ENCODE measurements around the gene KRTAP10-3.
"Not testable (repeated sequence)": the region's sequence is repeated elsewhere in the genome, so short reads cannot be mapped to it uniquely, and the experiment has no call there.

Gene KRTAP10-3

DNA sequence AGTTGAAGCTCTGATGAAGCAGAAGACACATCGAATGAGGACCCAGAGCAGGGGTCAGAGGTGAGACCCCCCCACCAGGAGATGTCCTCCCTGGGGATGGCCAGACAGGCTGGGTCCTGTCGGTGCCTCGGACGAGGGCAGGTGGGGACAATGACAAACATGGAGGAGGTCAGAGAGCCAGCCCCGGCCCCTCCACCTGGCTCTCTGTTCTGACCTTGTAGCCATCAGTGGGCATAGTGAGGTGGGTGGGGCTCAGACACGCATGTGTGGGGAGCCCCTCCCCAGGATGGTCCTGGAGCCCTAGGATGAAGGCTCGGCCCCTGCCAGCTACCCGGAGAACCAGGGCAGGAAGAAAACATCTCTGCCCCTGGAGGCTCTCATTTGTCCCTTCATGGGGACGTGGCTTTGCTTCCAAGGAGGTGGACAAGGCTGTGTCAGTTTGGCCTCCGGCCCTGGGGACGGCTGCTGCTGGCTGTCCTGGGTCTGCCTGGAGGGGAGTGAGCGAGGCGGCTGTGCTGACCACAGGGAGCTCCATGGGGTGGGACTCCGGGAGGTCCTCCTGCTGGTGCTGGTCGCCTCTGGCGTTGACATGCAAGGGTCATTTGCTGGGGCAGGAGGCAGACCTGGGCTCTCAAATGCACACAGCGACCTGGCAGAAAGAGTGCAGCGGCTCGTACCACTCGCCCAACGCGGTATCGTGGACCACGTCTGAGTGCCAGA is 31.2 kb upstream of the KRTAP10-3 start:
- DNase-seq, result no peak

DNA sequence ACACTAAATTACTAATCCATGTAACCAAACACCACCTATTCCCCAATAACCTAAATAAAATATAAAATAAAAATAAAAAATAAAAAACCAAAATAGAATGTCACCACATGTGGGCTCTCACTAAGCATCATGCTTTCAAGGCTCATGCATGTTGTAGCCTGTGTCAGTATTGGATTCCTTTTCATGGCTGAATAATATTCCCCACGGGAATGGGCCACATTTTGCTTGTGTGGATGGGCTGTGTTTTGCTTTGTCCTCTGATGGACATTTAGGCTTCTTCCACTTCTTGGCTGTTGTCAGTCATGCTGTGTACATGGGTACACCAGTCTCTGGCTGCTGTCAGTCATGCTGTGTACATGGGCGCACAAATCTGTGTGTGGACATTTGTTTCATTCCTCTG is 30.5 kb upstream of the KRTAP10-3 start:
- no peak for DNase-seq

- DNase-seq, result no peak
Measured at GRCh38 chr21:44585892-44586291, 27.3 kb upstream of the KRTAP10-3 start.

DNA sequence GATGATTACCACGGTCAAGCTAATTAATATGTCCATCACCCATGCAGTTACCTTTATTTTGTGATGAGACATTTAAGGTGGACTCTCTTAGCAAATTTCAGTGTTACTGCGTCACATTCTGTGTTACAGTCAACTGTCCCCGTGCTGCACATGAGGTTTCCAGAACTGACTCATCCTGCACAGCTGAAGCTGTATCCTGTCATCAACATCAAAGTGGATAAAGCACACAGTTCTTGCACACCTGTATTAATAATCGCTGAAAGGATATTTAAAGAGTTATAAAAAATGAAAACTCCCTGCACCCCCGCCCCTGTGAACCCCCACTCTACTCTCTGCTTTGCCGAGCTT is 25.2 kb upstream of the KRTAP10-3 start:
- DNase-seq, result peak; percentile 36

- DNase-seq, result no peak
Measured at GRCh38 chr21:44583089-44583799, 24.6 kb upstream of the KRTAP10-3 start.

GRCh38 chr21:44582055-44582454 is 23.5 kb upstream of the KRTAP10-3 start:
- DNase-seq, result no peak

- no peak for DNase-seq
Measured at GRCh38 chr21:44581158-44581557, 22.6 kb upstream of the KRTAP10-3 start.

GRCh38 chr21:44580231-44580821 is 21.7 kb upstream of the KRTAP10-3 start, which contains the start of gene KRTAP10-5:
Gene KRTAP10-5 (minus strand): TSS chr21:44580604. CDS start chr21:44580578, 26 bp downstream.
- not testable (repeated sequence) for DNase-seq

DNA sequence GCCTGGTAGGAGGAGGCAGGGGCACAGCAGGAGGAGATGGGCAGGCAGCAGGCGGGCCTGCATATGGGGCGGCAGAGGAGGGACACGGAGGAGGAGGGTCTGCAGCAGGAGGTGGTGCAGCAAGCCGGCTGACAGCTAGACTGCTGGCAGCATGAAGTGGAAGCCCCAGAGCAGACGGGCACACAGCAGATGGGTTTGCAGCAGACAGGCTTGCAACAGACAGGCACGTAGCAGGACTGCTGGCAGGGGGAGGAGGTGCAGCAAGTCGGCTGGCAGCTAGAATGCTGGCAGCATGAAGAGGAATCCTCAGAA is 21.2 kb upstream of the KRTAP10-3 start:
- no peak for DNase-seq

DNA sequence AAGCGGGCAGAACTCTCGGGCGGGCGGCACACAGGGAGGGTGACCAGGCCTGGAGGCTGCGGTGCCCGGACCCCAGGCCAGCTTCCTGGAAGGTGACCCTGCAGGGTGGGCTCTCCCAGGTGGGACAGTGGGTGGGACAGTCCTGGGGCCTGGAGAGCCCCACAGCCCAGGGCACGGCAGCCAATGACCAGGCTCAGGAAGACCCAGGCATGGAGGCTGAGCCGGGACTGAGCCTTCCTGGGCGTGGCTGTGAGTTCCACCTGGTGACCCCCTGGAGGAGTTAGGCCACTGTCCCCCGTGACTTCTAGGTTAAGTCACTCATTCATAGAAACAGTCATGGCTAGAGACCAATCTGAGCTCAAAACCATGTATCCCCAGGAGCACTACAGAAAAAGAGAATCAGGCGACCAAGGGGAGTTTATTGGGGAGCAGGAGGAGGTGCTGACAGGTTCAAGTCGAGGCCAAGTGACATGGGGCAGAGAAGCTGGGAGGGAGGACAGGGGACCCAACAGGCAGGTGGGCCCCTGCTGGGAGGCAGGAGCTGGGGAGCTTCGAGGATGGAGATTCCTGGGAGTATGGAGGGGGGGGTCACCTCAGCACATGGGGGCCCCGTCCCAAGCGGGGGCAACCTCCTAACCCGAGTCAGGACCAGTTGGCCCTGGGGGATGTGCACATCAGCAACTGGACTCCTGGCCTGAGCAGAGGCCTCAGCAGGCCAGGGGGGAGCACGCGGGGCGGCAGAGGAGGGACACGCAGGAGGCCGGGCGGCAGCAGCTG is 20.6 kb upstream of the KRTAP10-3 start:
- DNase-seq, result no peak

DNA sequence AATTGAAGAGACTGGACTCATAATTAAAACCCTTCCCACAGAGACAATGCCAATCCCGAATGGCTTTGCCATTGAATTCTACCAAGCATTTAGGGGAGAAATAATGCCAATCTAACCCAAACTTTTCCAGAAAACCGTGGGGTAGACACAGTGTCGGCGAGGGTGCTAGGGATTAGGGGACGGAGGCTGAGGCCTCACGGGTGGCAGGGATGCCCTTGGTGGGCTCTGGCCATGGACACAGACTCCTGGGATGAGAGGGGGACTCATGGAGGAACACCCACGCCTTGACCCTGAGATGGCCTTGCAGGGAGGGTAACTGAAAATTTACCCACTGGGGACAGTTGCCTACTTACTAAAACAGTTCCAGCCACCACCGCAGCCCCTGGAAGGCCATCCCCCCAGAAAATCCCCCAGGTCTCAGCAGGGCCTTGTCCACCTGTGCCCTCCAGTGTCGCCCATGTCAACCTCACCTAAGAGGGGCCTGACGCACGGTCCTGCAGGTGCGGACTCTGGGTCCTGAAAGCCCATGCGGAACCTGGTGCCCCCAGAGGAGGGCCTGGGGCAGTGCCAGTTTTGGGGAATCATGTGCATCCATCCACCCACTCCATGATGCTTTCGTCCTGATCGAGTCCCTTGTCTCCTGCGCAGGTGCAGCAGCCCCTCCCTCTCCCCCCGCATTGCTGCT is 19.9 kb upstream of the KRTAP10-3 start:
- no peak for DNase-seq

DNA sequence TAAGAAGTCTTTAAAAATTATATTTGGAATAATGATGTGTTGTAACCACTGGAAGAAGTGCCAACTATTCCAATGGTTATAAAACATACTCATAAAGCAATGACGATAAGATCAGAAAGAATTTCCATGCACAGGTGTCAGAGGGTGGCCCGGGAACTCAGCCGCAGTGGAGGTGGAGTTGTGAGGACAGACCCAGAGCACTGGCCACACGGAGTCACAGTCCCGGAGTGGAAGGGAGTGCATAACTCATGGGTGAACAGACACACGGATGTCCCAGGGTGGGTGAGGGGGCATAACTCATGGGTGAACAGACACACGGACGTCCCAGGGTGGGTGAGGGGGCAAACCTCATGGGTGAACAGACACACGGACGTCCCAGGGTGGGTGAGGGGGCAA is 17.4 kb upstream of the KRTAP10-3 start:
- no peak for DNase-seq

- DNase-seq, result no peak
Measured at GRCh38 chr21:44575307-44576024, 16.9 kb upstream of the KRTAP10-3 start.

DNA sequence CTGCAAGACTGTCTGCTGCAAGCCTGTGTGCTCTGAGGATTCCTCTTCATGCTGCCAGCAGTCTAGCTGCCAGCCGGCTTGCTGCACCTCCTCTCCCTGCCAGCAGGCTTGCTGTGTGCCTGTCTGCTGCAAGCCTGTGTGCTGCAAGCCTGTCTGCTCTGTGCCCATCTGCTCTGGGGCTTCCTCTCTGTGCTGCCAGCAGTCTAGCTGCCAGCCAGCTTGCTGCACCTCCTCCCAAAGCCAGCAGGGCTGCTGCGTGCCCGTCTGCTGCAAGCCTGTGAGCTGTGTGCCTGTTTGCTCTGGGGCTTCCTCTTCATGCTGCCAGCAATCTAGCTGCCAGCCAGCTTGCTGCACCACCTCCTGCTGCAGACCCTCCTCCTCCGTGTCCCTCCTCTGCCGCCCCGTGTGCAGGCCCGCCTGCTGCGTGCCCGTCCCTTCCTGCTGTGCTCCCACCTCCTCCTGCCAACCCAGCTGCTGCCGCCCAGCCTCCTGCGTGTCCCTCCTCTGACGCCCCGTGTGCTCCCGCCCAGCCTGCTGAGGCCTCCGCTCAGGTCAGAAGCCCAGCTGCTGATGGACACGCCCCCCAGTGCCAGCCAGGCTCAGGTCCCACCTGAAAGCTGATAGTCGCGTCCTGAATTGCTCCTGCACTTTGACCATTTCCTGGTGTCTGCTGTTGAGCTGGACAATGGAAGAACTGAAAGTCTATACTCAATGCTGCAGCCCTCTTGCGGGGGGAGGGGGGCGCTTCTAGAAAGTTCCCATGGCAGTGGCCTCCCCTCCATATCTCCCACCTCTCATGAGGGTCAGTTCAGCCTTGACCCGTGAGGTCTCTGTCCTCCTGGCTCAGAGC is 16.1 kb upstream of the KRTAP10-3 start:
- DNase-seq, result no peak

GRCh38 chr21:44573630-44574456 is 15.2 kb upstream of the KRTAP10-3 start, which contains the start of gene KRTAP10-4:
Gene KRTAP10-4 (plus strand): TSS chr21:44573729. CDS start chr21:44573759, 30 bp downstream.
- DNase-seq, result not testable (repeated sequence)

DNA sequence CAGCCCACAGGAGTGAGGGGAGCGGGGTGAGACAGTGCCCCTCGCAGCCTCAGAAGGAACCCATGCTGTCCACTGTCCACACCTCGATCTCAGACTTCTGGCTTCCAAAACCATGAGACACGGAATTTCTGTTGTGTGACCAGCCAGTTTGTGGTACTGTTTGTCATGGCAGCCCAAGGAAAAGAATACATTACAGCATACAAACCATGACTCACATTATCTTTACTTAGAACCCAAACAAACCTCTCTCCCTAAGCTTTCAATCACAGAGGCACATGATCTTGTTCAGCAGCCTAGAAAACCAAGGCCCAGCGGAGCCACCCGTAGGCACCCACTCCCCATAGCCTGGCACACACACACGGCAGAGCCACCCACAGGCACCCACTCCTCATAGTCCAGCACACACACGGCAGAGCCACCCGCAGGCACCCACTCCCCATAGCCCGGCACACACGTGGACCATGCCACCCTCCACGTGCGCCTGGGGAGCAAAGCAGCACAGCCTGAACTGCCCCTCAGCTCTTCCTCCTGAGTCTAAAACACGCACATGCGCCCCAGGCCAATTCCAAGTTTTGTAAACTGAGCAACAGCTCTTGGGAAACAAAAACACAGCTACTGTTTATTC is 14.5 kb upstream of the KRTAP10-3 start:
- DNase-seq, result no peak

DNA sequence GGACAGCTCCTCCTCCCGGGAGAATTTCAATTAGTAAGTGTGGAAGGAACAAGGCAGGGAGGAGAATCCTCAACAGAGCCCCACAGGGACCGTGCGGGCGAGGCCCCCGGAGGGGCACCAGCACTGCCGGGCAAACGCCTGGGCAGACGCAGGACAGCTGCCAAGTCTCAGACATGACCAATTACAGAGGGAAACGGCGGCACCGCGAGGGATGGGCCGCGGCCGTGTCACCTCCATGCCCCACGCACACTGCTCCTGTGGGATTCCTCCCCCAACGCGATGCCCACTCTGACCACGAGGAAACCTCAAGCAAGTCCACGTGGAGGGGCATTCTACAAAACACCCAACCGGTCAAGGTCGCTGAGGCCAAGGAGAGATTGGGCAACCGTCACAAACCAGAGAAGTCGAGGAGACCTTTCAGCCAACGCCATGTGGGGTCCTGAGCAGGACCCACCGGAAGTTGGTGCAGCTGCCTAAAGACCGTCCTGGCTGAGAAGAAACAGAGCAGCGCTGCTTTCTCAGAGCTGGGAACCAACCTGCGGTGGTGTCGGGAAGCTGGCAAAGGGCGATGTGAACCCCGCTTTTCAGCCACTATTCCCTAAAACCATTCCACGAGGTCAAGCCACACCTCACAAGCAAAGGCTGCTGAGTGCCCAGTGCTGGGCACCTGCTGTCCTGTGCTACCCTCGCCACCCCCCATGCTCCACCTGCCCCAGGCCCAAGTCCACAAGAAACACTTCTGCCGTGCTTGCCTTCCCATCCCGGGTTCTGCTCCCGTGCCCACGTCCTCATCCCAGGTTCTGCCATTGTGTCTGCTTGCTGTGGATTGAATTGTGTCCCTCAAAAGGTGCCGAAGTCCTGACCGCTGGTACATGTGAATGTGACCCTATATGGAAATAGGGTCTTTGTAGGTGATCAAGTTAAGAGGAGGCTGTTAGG is 13.5 kb upstream of the KRTAP10-3 start:
- DNase-seq, result no peak

- no peak for DNase-seq
Measured at GRCh38 chr21:44571296-44571695, 12.7 kb upstream of the KRTAP10-3 start.
